Stimulated activated CD4-positive, alpha-beta T cell treated with anti-CD3 and anti-CD28 coated beads, Interleukin-12 subunit alpha, Interleukin-12 subunit beta, amount 100 ng/mL, for 24 hours (primary cell): ENCODE measurements around the gene PLXNA2.

ENCODE experiments used
- DNase-seq, 2 experiments: peaks; one replicate each; pipeline ENCODE4 v3.0.0-alpha.2; 2020; ENCODE audit warnings: low read depth in 2 of 2

Gene PLXNA2

GRCh38 chr1:208069908-208070307 is 174.3 kb downstream of the PLXNA2 start:
- DNase-seq, result no peak

GRCh38 chr1:208069317-208069716 is 174.9 kb downstream of the PLXNA2 start:
- no peak for DNase-seq

DNA sequence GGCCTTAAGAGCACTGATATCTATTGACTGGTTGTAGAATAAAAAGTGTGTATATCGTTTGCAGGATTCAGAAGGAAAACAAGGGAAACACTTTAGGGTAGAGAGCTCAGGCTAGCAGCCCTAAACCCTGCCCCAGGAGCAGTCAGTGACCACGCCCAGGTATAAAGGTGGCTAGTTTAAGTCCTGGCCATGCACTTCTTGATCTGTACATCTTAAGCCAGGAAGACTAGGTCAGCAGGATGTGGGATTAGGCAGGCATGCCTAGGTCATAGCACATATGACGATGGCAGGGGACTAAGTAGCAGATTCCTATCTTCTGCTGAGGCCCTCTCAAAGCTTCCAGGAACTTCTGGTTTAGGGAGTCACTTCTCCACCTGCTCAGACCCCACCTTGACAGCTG is 175.3 kb downstream of the PLXNA2 start:
- no peak for DNase-seq

- DNase-seq, result no peak
Measured at GRCh38 chr1:208068407-208068806, 175.8 kb downstream of the PLXNA2 start.

GRCh38 chr1:208066583-208066982 is 177.6 kb downstream of the PLXNA2 start:
- no peak for DNase-seq

DNA sequence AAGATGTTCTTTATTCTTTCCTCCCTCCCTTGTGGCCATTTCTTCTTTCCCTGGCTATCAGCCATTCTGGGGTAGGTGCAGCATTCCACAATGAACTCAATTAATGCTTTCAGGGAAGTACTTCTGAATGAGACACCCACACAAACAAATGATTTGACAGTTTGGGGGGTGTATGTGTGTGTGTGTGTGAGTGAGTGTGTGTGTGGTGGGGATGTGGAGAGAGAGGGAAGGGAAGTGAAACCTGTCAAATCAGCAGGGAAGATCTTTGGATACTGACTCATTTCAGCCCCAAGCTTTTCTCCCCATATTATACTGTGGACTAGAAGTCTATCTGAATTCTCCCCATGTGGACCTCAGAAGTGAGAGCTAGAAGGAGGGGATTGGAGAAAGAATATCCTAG is 178.3 kb downstream of the PLXNA2 start:
- no peak for DNase-seq

- no peak for DNase-seq
Measured at GRCh38 chr1:208061632-208062031, 182.6 kb downstream of the PLXNA2 start.

DNA sequence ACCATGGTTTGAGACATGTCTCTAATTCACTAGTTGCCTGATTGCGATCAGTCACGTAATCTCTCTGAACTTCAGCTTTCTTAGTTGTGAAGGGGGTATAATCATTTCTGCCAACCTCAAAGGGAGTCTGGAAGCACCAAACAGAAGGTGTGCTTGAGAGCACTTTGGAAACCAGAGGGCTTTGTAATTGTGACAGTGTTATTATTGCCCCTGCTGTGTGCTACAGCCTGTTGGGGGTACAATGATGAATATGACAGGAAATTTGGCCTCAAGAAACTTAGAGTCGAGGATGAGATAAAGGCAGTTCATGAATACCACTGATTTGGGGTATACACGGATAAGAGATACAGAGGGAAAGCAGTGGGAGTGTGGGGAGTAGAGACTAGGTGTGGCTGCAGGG is 183.1 kb downstream of the PLXNA2 start:
- no peak for DNase-seq

GRCh38 chr1:208060215-208060869 is 183.8 kb downstream of the PLXNA2 start:
- DNase-seq, result no peak

DNA sequence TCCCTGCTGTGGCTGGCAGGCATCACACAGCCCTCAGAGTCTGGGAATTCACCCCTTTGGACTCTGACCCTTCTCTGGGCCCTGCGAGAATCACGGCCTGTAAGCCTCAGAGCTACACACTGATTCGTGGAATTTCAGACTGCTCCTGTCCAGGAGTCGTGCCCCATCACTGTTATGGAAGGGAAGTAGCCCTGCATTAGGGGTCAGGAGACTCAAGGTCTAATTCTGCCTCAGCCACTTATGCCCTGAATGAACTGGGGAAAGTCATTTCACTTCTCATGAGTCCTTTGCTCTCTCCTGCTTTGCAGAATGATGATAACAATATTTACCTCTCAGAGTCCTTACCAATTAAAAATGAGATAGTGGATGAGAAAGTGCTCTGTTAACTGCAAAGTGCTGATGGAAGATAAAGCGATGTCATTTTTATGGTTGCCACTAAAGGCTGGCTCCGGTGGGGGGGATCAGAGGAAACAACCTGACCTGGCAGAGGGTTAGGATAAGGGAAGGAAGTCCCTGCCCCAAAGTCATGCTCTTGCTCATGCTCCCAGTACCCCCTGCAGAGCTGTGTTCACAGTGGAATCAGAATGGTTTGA is 184.7 kb downstream of the PLXNA2 start:
- no peak for DNase-seq

DNA sequence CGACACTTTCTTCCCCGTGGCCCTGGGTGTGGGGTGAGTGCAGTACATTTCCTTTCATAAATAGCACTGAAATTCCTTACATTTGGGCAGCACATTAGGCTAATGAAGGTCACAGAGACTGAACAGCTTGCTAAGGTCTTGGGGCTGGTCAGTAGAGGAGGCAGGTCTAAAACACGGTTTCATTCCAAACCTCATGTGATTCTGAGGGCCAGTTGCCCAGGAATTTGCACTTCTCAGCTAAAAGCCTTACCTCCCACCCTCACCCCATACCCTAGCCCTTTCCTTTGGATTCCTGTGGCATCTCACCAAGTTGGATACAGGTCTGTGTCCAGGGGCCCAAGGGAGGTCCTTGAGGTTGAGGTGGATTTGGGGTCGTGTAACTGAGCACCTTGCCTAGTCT is 185.4 kb downstream of the PLXNA2 start:
- DNase-seq, result no peak

DNA sequence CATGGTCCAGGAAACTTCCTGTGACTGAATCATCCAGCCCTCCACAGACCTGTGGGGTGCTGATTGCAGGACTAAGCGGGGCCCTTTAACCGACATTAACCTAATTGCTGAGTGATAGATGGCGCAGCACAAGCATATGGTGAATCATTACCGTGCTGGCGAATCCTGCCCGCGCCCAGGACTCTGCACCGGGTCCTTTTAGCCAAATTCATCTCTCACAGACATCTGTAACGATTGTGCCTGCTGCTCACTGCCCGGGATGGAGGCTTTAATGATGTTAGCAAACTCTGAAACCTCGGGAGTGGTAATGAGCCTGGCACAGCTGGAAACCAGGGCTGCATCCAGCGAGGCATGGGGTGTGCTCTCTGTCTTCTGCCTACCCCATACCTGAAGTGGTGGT is 185.9 kb downstream of the PLXNA2 start:
- no peak for DNase-seq

- DNase-seq, result no peak
Measured at GRCh38 chr1:208057056-208057455, 187.1 kb downstream of the PLXNA2 start.

DNA sequence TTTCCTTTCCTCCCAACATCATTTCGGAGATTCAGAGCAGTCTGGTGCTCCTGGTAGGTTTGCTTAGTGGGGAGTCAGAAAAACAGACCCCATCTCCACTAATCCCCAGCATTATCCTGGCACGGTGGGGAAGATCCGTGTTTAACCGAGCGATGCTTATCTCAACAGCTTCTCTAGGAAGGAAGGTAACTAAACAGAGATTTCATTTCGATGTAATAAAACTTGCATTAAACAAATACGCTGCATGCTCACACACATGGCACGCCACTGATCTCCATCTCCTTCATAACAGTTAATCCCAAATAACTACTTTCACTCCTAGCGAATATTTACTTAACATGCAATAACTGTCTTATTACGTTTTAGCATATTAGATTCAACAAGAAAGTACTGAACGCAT is 188.6 kb downstream of the PLXNA2 start:
- no peak for DNase-seq

- DNase-seq, result no peak
Measured at GRCh38 chr1:208054911-208055379, 189.2 kb downstream of the PLXNA2 start.

DNA sequence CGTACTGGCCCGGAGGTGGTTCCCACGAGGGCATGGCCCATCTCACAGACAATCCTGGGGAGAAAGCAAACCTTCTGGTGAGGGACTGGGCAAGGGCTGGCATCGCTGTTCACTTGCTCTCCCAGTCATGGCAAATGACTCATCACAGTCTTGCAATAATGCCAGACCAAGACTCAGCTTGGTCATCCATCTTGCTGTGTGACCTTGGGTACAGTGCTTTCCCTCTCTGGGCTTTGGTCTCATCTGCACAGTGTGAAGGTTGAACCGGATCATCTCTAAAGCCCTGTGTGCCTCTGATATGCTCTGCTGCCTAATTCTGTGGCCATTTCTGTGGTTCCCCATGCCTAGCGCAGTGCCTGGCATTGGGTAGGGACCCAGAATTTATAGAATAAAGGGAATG is 189.7 kb downstream of the PLXNA2 start:
- no peak for DNase-seq

DNA sequence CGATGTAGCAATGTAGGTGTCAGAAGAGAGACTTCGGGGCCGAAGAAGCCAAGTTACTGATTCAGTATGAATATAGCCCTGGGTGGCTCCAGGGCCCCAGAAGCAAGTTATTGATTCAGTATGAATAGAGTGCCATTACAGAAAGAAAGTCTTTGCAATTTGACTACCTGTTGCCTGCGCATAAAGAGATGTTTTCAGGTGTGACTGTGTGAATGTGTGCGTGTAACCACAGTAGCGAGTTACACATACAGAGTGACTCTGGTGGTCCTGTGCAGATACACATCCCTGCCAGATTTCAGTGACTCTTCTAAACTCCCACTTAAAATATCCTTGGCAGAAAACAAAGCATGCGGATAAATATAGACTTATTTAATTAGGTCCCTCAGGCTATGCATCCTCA is 190.5 kb downstream of the PLXNA2 start:
- DNase-seq, result no peak

DNA sequence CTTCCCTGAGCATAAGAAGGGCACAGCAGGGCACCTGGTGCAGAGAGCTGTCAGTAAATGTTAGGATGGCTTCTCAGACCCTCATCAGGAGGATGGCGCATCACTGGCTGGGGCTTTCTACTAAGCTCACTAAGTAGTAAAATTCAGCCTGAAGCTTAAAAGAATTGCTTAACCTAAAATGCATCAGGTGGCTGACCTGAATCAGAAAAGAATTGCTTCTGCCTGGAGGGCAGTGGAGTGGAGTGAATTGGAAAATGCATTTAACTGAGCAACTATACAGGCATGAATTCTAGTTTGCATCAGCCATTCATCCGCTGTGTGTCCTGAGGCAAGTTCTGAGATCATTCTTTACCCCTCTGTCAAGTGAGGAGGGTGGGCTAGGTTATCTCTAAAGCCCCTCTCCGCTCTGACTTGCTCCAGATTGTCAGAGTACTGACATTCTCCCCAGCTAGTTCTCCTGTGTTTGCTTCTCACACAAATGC is 191.2 kb downstream of the PLXNA2 start:
- DNase-seq, result no peak

DNA sequence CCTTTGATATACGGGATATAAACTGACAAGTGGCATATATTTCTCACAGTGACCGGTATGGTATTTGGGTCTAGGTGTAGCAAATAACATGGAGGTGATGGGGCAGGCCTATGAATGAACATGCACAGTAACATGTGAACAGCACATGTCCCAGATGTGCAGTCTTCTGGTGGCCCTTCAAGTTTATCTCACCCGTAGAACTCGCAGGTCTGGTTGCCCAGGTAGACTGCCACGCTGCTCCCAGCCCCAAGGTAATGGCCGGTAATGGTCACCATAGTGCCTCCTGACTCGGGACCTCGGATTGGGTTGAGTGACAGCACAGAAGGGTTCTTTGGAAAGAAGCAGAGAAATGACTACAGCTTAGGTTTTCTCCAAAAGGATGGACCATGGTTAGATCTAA is 192.0 kb downstream of the PLXNA2 start:
- DNase-seq, result no peak

GRCh38 chr1:208051651-208052050 is 192.5 kb downstream of the PLXNA2 start:
- DNase-seq, result no peak

DNA sequence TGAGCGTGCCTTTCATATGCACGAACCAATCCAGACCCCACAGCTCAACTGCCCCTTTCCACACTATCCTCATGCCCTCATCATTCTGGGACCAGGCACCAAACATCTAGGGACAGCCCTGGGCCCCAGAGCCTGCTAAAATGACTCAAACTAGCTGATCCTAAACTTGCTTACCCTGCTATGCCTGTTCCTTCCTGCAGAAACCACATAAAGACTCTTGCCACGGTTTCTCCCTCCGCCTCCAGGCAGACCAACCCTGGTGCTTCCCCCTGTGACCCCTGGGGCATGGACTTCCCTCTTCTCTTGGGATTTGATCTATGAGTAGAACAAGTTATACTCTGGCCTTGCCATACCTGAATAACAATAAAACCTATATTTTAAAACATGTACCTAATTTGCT is 195.3 kb downstream of the PLXNA2 start:
- DNase-seq, result no peak

- DNase-seq, result no peak
Measured at GRCh38 chr1:208047975-208048374, 196.2 kb downstream of the PLXNA2 start.

- DNase-seq, result no peak
Measured at GRCh38 chr1:208047476-208047934, 196.7 kb downstream of the PLXNA2 start.
